ENCODE measurements around the gene TWNK.

Gene TWNK

DNA sequence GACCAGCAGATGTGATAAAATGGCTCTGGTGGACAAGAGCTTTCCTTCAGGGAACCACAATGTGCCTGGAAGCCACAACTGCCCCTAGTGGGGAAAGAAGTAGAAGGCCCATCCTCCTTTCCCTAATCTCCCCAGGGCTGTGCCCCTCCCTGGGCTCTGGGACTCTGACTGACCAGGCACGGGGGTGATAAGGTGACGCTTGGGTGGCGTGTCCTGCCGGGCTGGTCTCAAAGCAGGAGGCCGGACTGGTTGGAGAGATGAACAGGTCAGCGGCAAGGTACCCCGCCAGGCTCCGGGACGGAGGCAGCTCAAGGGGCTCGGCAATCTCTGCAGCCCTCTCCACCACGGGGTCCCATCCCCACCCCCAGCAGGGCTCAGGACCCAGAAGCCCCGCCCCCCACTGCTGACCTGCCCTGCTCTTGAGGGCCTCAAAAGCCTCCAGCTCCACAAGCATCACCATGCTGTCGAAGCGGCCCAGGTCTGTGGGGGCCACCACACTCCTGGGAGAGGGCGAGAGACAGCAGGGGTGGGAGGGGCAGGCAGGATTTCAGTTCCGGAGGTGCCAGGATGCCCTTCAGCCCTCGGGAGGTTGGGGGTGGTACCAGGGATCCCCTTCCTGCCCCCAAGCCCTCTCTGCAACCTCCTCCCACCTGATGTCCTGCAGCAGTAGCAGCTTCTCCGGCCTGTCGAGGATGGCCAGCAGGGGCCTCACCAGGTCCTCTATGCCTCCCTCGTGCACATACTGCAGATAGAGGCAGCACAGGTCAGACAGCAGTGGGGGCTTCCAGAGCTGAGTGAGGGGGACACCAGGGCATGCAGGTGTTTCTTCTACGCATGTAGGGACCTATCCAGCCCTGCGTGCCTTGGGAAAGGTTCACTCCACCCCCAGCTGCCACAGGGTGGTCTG lies 24.4 kb downstream of the TWNK start:
- DNase-seq (ENCODE audit: low read depth), result no peak

DNA sequence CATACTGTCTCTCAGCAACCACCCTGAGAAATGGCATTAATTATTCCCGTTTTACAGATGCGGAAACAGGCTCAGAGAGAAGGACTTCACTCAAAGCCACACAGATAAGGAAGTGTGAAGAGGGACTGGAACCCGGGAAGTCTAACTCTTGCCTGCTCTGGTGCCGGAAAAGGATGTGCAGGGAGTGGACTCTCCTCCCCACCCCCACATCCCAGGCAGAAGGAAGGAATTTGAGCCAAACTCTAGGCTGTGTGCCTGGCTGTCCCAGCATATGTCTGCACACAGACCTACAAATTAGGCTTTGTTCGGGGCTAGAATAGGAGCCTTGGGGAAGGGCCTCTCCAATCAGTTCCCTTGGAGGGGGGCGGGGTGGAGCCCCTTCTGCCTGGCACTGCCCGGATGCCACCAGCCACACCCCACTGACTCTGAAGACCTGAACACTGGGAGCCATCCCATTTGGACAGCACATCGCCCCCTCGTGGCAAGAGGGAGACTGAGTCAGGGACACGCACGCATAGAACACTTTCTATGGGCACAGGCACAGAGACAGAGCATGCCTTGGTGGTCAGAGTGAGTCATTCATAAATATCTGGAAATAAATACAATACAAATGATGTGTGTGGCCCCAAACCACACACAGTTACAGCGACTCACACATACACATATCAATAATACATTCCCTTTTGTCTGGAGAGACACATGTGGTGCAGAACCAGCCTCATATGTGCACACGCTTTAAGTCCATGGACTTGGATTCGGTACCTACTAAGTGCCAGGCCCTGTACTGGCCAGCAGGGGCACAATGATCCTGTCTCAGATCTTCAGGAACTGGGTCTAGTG lies 25.4 kb downstream of the TWNK start:
- DNase-seq (ENCODE audit: low read depth), result peak; percentile 59

DNA sequence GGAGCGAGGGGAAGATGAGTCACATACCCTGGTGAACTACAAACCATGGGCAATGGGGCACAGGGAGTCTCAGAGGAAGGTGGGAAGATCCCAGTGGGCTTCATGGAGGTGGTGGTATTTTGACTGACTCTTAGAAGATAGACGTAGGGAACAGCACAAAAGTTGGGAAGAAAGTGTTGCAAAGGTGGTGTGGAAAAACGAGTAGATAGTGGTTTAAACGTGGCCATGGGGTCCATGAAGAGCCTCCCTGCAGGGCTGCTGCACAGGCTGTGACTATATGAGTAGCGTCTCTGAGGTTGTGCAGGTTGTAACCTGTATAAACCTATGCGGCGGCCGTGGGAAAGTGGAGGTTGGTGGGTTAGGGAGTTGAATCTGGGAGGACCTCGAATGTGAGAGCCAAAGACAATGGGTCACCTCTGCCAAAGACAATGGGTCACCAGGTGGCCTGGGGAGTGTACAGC lies 26.1 kb downstream of the TWNK start:
- DNase-seq (ENCODE audit: low read depth), result no peak

DNA sequence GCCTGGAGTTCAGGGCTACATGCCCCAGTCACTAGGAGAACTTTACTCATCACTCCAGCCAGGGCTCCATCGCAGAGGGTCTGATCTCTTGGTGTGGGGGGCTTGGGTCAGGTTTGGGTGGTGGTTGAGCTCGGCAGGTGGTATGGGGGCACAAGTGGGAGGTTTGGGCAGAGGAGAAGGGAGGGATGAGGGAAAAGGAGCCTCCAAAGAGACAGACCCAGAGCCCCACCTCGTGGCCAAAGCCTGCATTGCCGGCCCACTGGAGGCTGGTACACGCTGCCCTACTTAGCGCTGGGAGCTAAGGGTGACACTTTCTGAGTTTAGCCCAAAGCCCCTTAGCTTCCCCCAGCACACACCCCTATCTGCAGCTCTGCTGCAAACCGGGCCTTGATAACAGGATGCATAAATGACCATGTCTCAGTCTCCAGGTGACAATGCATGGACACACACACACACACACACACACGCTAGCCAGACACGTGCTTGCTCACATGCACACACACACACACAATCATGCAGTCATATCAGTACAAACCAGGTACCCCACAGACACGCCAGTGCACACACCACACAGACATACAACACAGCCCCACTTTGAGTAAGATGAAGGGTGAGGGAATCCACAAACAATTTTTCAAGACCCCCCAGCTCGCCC lies 27.0 kb downstream of the TWNK start:
- DNase-seq (ENCODE audit: low read depth), result peak; percentile 65

DNA sequence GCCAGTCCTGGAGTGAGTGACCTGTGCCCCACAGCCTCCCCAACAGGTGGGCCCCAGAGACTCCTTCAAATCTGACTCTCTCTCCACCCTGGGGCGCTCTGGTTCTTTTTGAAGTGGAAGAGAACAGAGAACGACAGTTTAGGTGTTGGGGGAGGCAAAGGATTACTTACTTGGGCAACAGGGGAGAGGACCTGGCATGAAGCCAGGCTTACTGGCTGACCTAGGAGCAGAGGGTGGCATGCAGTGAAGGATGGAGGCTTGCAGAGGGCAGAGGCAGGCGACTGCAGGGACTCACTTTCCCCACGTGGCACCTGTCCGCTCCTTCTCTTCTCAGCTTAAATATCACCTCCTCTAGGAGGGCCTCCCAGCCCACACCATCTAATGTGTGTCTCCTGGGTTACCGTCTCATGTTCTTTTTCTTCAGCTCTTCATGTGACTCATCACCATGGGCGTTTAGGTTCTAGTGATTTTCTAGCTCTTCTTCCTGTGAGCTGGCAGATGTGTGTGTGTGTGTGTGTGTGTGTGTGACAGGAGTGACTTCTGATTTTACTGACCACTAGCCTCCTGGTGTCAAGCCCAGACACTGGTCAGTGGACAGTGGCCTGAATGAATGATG lies 27.7 kb downstream of the TWNK start:
- no peak for DNase-seq (ENCODE audit: low read depth)

DNA sequence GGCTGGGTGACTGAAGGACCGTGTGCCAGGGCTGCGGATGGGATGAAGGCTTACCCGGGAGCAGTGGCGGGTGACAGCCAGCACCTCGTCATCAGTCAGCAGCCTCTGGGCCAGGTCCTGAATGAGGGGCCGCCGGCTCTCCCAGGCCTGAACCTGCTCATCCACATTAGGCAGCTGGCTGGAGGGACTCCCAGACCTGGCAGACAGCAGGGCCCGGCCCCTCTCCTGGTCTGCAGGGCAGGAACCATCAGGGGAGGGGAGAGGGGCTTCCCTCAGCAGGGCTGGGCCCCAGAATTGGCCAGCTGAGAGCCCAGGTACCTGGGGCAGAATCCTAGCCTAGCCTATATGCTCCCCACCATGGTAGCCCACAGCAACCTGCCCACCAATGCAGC lies 28.2 kb downstream of the TWNK start:
- DNase-seq (ENCODE audit: low read depth), result no peak

DNA sequence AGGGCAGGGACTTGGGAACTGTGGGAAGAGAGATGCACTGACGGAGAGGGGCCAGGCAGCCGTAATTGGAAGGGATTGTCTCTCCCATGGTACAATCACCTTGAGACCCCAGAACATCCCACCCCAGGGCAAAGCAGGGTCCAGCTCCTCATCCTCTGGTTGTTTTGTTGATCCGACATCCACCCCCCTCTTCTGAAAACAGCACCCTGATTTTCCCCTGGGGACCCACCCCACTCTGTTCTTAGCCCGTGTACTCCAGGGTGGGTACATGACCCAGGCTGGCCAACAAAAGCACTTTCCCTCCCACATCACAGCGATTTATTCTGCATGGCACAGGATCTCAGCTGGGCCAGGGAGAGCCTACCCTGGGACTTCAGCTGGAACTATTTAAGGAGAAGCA lies 29.5 kb downstream of the TWNK start:
- DNase-seq (ENCODE audit: low read depth), result no peak

DNA sequence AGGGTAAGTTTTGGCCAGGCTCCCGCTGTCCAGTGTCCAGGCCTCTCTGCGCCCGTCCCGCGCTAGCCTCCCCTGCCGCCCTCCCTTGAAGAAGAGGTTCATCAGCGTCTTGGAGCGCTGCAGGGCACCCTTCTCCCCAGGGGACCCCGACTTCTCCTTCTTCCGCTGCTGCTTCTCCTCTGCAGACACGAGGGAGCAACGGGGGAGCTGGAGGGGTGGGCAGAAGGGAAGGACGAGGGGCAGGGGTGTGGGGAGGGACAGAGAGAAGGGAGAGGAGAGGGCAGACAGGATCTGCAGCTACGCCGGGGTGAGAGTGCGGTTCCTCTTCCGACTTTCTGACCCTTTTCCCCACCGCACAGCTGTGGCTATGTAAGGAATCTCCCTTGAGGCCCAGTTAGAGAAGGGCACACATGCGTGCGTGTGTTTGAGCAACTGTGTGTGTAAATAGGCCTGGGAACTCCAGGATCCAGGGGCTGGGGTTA lies 30.8 kb downstream of the TWNK start:
- DNase-seq (ENCODE audit: low read depth), result no peak

DNA sequence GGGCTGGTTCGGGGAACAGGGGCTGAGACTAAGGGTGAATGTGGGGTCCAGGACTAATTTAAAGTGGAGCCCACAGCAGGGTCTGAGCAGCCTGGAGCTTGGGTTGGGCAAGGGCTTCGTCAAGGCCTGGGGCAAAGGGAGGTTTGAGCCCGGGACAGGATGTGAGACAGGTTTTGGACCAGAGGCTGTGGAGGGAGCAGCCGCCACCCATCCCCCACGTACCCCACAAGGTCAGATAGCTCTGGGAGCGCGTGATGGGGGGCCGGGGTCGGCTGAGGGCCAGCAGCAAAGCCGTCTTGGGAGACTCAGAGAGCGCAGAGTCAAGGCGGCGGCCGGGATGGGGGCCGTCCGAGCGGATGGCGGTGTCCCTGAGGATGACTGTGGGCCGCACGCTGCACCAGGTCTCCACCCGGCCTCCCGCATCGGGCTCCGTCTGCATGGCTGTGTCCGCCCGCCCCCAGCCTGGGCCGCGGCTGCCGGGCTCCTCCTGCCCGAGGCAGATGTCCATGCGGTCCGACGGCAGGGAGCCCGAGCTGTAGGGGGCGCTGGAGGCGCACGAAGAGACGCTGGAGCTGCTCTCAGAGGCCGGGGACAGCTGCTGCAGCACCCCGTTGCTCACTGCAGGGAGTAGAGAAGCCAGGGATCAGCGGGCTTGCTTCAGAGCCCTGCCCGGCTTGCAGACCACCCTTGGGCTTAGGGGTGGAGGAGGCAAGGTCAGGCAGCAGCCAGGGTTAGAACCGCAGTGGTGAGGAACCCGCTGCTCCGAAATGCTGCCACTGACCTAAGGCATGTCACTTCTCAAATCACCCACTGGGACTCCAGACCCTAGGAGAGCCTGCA lies 31.5 kb downstream of the TWNK start:
- peak; percentile 52 for DNase-seq (ENCODE audit: low read depth)

DNA sequence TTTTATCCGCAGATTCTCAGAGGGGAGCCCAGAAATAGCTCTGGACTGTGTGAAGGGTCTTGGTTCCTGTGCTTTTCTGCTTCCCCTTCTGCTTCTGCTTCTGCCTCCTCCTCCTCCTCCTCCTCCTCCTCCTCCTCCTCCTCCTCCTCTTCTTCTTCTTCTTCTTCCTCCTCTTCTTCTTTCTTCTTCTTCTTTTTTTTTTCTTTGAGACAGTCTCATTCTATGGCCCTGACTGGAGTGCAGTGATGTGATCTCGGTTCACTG lies 32.0 kb downstream of the TWNK start:
- no peak for DNase-seq (ENCODE audit: low read depth)

DNA sequence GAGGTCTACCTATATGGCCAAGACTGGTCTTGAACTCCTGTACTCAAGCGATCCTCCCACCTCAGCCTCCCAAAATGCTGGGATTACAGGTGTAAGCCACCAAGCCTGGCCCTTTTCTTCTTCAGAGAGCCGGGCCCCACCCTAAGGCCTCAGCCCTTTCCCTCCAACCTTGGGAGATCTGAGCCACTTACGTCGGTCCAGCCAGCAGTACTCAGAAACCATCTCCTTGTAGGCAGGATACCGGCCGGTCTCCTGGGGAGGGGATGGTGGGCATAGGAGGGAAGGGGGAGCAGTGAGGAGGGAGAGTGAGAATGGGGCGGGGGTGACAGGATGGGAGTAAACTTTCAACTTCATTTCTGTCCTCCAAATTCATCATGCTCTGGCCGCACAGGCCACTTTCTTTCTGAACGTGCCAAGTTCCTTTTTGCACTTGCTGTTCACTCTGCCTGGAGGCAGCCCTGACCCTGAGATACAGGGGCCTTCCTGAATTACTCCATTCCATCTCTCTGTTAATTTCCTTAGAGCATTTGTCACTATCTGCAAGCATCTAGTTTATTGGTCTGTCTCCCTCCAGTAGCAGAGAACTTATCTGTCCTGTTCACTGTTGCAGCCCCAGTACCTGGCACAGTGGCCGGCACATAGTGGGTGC lies 33.2 kb downstream of the TWNK start:
- DNase-seq (ENCODE audit: low read depth), result no peak

DNA sequence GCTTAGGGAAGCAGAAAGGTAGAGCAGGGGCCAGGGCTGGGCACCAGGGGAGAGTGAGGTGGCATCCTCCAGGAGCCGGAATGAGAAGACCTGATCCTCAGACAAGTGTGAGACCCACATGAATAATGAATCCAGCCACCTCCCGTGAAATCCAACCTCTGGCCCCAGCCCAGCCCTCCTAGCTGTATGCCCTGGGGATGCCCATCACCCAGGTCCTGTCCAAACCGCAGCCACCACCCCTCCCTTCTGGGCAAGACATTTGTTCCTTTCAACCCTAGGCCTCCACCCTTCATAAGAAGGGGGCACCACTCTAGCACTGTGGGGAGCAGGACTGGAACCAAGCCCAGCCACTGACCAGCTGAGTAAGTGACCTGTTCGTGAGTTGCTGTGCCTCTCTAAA lies 33.9 kb downstream of the TWNK start:
- DNase-seq (ENCODE audit: low read depth), result no peak

DNA sequence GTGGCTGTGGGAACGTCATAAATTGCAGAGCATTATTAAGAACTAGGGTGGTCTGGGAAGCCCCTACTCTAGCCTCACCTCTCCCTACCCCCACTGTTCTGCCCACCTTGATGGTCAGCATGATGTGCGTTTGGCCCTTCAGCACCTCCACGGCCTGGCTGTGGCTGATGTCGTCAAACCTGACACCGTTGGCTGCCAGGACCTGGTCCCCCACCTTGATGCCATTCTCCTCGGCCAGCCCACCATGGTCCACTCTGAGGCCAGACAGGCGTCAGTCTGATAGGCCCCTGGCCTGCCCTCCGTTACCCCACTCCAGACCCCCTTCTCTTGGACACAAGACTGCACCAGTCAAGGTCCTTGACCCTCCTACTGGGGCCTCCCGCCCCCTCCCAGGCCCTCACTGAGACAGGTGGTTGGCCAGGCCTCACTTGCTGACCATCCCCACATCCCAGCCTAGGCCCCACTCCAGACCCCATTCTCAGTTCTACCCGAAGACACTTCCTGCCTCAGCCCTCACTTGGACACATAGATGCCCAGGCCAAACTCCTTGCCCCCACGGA lies 34.4 kb downstream of the TWNK start:
- DNase-seq (ENCODE audit: low read depth), result no peak

DNA sequence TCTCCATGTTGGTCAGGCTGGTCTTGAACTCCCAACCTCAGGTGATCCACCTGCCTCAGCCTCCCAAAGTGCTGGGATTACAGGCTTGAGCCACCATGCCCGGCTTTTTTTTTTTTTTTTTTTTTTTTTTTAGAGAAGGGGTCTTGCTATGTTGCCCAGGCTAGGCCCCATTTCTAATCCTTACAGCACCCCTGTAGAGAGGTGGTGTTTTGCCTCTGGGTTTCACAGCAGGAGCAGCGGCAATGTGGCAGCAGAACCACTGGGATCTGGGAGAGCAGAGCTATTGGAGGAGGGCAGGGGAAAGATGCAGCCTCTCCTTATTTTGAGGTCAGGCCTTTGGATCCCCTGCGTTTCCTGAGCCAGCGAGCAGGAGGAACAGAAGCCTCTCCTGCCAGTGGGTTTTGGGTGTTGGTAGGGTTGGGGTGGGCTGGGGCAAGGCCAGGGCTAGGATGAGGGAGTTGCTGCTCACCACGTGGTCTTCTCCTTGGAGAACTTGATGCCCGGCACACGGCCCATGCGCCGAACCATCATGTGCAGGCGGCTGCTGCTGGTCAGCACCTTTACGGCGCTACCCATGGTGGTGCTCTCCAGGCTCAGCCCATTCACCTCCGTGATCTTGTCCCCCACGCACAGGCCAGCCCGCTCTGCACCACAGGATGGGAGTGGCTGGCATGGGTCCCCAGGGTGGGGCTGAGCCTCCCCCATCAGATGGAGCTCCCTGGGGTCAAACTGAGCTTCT lies 35.8 kb downstream of the TWNK start:
- no peak for DNase-seq (ENCODE audit: low read depth)

DNA sequence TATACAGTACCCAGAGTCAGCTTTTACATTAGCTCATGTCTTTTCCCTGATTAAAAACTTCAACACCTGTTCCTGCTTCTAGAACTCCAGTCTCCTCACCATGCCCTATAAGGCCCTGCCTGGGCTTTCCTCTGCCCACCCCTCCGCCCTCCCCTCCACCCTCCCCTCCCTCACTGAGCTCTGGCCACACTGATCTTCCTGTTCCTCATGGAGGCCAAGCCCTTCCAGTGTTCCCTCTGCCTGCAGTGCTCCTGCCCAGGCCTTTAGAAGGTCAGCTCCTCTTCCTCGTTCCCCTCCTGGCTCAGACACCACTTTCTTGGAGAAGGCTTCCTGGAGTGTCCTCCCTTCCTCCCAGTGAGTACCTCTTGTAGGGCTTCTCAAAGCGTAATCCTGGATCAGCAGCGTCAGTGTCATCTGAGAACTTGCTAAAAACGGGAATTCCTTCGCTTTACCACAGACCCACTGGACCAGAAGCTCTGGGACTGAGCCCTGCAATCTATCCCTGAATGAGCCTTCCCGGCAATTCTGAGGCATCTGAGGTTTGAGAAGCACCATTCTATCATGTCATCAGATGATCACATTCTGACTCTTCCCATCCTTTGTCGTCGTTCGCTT lies 39.9 kb downstream of the TWNK start:
- no peak for DNase-seq (ENCODE audit: low read depth)

DNA sequence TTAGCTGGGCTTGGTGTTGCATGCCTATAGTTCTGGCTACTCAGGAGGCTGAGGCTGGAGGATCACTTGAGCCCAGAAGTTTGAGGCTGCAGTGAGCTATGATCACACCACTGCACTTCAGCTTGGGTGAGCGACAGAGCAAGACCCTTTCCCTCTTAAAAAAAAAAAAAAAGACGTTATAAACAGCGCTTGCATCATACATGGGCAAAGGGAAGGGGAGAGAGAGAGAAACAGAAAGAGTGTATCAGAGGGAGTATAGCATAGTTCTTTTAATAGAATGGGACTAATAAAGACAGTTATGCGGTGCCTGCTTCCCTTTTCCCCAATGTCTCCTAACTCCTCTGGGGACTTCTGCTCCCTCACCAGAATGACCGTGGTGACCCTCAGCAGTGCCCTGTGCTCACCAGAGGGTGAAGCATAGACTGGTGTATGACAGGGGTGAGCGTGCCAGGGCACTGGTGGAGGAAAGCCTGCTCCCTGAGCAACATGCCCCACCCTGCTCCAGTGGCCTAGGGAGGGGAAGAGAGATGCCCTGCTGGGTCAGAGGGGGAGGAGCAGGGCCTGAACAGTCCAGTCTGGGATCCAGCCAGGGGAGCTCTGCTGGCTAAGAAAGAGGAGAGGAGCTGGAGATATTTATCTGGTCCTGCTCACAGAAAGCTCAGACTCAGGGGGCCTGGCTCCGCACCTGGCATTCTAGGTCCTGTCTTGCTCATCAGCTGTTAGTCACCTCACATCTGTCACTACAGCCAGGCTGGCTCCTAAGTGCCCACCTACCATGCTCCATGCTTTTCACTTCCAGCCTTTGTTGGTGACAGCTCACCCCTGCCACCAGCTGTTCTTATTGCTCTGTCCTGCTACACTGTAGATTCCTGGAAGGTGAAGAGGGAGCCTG lies 41.3 kb downstream of the TWNK start:
- no peak for DNase-seq (ENCODE audit: low read depth)

DNA sequence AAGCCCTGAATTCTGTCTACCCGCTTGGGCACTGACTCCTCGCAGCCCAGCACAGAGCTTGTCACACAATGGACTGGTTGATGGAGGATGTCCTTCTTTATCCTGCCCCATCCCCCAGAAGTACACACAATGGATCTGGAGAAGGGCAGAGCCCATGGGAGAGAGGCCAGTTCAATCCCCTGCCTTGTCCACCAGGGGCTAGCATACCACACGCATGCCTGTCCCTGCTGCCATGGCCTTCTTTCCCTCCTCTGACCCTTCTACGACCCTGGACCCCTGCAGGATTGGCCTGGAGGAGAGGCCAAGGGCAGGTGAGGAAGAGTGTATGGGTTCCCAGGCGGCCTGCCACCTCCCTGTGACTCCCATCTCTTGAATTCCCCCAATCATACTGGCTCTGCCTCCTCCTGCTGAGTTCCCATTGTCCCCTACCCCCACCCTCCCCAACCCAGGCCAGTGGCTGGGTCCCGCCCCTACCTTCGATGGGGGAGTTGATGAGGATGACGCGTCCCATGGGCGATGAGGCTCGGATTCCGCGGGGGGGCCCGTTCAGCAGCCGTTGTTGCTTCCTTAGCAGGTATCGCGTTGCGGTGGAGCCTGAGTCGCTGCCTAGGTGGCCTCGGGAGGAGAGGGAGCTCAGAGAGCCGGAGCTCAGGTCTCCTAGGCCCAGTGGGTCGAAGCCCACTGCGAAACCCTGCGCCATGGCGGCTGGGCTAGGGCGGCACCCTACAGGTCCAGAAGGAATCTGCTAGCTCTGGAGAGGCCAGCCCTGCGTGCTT lies 42.4 kb downstream of the TWNK start:
- no peak for DNase-seq (ENCODE audit: low read depth)

Measured in stimulated activated CD8-positive, alpha-beta memory T cell treated with anti-CD3 and anti-CD28 coated beads, Interleukin-15, amount 100 ng/mL, for 1 hour (primary cell).